HepG2 (cell line): ENCODE results near the gene ZNF384. TPM values are rescaled to one million over a fixed set of nuclear protein-coding genes. Genes with fewer than 3 reads are reported as not detected.

Experiments
- ARNT2 ChIP-seq: sonication (generic); formaldehyde crosslinking; IDR thresholded peaks from 2 replicates; pipeline ENCODE4 v1.8.0; 2022; ENCODE audit warnings: mild to moderate bottlenecking, low read depth, missing genetic modification reagents, moderate library complexity
- CC2D1A ChIP-seq: sonication (generic); formaldehyde crosslinking; IDR thresholded peaks from 2 replicates; pipeline ENCODE4 v1.8.1; 2023; ENCODE audit warnings: mild to moderate bottlenecking, missing genetic modification reagents
- CREB3 ChIP-seq: sonication (generic); formaldehyde crosslinking; IDR thresholded peaks from 2 replicates; pipeline ENCODE4 v1.5.0; 2020; ENCODE audit warnings: missing genetic modification reagents
- FOSL2 ChIP-seq: sonication (generic); formaldehyde crosslinking; IDR thresholded peaks from 2 replicates; pipeline ENCODE4 v1.4.0; 2020; ENCODE audit warnings: missing genetic modification reagents
- HCFC1 ChIP-seq: fragments of 150-350 bp; IDR thresholded peaks from 2 replicates; pipeline ENCODE4 v1.6.1; 2014; ENCODE audit warnings: low read depth, low read length
- IKZF4 ChIP-seq: sonication (generic); formaldehyde crosslinking; IDR thresholded peaks from 2 replicates; pipeline ENCODE4 v1.5.1; 2020; ENCODE audit warnings: borderline replicate concordance, mild to moderate bottlenecking, low read depth, missing genetic modification reagents; ENCODE audit errors: not compliant biosample characterization
- MATR3 ChIP-seq: sonication (generic); formaldehyde crosslinking; IDR thresholded peaks from 2 replicates; pipeline ENCODE4 v1.4.0; 2020; ENCODE audit warnings: missing genetic modification reagents
- NFKBIZ ChIP-seq: IDR thresholded peaks from 2 replicates; pipeline ENCODE4 v1.6.1; 2018; ENCODE audit warnings: missing genetic modification reagents, missing compliant biosample characterization
- NFRKB ChIP-seq: fragments of 450-650 bp; IDR thresholded peaks from 2 replicates; pipeline ENCODE4 v1.6.1; 2017
- NFYC ChIP-seq: IDR thresholded peaks from 2 replicates; pipeline ENCODE4 v1.6.1; 2016; ENCODE audit warnings: missing genetic modification reagents, missing compliant biosample characterization
- NR2F6 ChIP-seq, 2 experiments: IDR thresholded peaks; 2 replicates each; pipeline ENCODE4 v1.6.1; 2016; ENCODE audit warnings: antibody characterized with exemption in 1 of 2, mild to moderate bottlenecking in 1 of 2
- POLR2G ChIP-seq: fragments of 200-400 bp; formaldehyde crosslinking; IDR thresholded peaks from 2 replicates; pipeline ENCODE4 v1.6.1; 2018; ENCODE audit warnings: mild to moderate bottlenecking, low read depth, low read length, moderate library complexity
- SCMH1 ChIP-seq: sonication (generic); formaldehyde crosslinking; IDR thresholded peaks from 2 replicates; pipeline ENCODE4 v1.9.0; 2021; ENCODE audit warnings: missing genetic modification reagents, mild to moderate bottlenecking, borderline replicate concordance
- SIX1 ChIP-seq: sonication (generic); formaldehyde crosslinking; IDR thresholded peaks from 2 replicates; pipeline ENCODE4 v1.4.0; 2020; ENCODE audit warnings: missing genetic modification reagents, borderline replicate concordance
- TAF1 ChIP-seq: sonication (generic); formaldehyde crosslinking; IDR thresholded peaks from 2 replicates; pipeline ENCODE4 v1.4.0; 2020; ENCODE audit warnings: missing genetic modification reagents
- TEAD2 ChIP-seq: sonication (generic); formaldehyde crosslinking; IDR thresholded peaks from 2 replicates; pipeline ENCODE4 v1.9.0; 2021; ENCODE audit warnings: missing genetic modification reagents
- ZKSCAN1 ChIP-seq: fragments of 150-350 bp; IDR thresholded peaks from 2 replicates; pipeline ENCODE4 v1.6.1; 2014; ENCODE audit warnings: low read length
- ZNF274 ChIP-seq: sonication (generic); formaldehyde crosslinking; IDR thresholded peaks from 2 replicates; pipeline ENCODE4 v1.5.1; 2020; ENCODE audit warnings: mild to moderate bottlenecking, missing genetic modification reagents
- ZNF563 ChIP-seq: sonication (generic); formaldehyde crosslinking; IDR thresholded peaks from 2 replicates; pipeline ENCODE4 v1.8.0; 2022; ENCODE audit warnings: mild to moderate bottlenecking, moderate library complexity, missing genetic modification reagents
- ZNF776 ChIP-seq: sonication (generic); formaldehyde crosslinking; IDR thresholded peaks from 2 replicates; pipeline ENCODE4 v1.4.0; 2020; ENCODE audit warnings: mild to moderate bottlenecking, missing genetic modification reagents
- ZXDC ChIP-seq: sonication (generic); formaldehyde crosslinking; IDR thresholded peaks from 2 replicates; pipeline ENCODE4 v1.5.0; 2020; ENCODE audit warnings: mild to moderate bottlenecking, missing genetic modification reagents
- polyA plus RNA-seq, 8 experiments: library from polyadenylated mRNA; depleted of rRNA in 3 of 8; stranded (reverse) in 7 of 8; unstranded in 1 of 8; fragments of >200 nt; fragmentation: Illumina TruSeq in 4 of 8; extraction: Trizol in 4 of 8; gene quantifications; 2 replicates each; pipeline versions ENCODE4 v1.2.1 to v1.2.3, GENCODE V29; 2011 to 2016; ENCODE audit warnings: low read depth in 4 of 8, missing spikeins in 1 of 8, mixed read lengths in 1 of 8; ENCODE audit not compliant: insufficient read depth in 1 of 8
- total RNA-seq, 5 experiments: library from RNA; depleted of rRNA; stranded (reverse); fragments of >200 nt; fragmentation: Illumina TruSeq; extraction: Trizol; gene quantifications; 2 replicates each; pipeline ENCODE4 v1.2.3, GENCODE V29; 2016; ENCODE audit warnings: low read depth in 1 of 5
- TF ChIP-seq, protein P1 (sequence below): sonication (generic); formaldehyde crosslinking; IDR thresholded peaks from 2 replicates; pipeline ENCODE4 v1.4.0; 2020; ENCODE audit warnings: missing genetic modification reagents
- TF ChIP-seq, protein P2 (sequence below): sonication (generic); formaldehyde crosslinking; IDR thresholded peaks from 2 replicates; pipeline ENCODE4 v1.4.0; 2020; ENCODE audit warnings: missing genetic modification reagents, borderline replicate concordance

The ZNF384 gene
- total and polyA plus RNA-seq, 2 of the 13 experiments (the other 11 are each of a cell fraction or from before 2014, with no cell fraction given), result 23.6 to 55.3 TPM

- TF ChIP-seq ZNF776 (no peak), ZNF274 (CRISPR knock-in tag) (peak; percentile 68; the same call in 1 of the 2 replicates), ARNT2 (CRISPR knock-in tag) (no peak), IKZF4 (CRISPR knock-in tag) (no peak), TAF1 (CRISPR knock-in tag) (no peak; the same call in 1 of the 2 replicates), ZKSCAN1 (no peak), NFRKB (peak; percentile 51; the same call in 1 of the 2 replicates), POLR2G (peak; percentile 79), CREB3 (CRISPR knock-in tag) (no peak), HCFC1 (peak; percentile 94), MATR3 (CRISPR knock-in tag) (no peak), CC2D1A (CRISPR knock-in tag) (no peak), SIX1 (CRISPR knock-in tag) (peak; percentile 52; the same call in 1 of the 2 replicates), ZXDC (CRISPR knock-in tag) (peak; percentile 14; the same call in 1 of the 2 replicates), NFKBIZ (no peak; the same call in 1 of the 2 replicates), TEAD2 (CRISPR knock-in tag) (no peak), SCMH1 (CRISPR knock-in tag) (no peak), NFYC (CRISPR knock-in tag) (peak; percentile 53), NR2F6 (IDR thresholded peaks at IDR 0.05) (no peak), NR2F6 (CRISPR knock-in tag; IDR thresholded peaks at IDR 0.05) (no peak), ZNF563 (CRISPR knock-in tag) (no peak), FOSL2 (CRISPR knock-in tag) (peak; percentile 66)
- TF ChIP-seq, protein P1, sequence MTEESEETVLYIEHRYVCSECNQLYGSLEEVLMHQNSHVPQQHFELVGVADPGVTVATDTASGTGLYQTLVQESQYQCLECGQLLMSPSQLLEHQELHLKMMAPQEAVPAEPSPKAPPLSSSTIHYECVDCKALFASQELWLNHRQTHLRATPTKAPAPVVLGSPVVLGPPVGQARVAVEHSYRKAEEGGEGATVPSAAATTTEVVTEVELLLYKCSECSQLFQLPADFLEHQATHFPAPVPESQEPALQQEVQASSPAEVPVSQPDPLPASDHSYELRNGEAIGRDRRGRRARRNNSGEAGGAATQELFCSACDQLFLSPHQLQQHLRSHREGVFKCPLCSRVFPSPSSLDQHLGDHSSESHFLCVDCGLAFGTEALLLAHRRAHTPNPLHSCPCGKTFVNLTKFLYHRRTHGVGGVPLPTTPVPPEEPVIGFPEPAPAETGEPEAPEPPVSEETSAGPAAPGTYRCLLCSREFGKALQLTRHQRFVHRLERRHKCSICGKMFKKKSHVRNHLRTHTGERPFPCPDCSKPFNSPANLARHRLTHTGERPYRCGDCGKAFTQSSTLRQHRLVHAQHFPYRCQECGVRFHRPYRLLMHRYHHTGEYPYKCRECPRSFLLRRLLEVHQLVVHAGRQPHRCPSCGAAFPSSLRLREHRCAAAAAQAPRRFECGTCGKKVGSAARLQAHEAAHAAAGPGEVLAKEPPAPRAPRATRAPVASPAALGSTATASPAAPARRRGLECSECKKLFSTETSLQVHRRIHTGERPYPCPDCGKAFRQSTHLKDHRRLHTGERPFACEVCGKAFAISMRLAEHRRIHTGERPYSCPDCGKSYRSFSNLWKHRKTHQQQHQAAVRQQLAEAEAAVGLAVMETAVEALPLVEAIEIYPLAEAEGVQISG, result peak; percentile 98
- TF ChIP-seq, protein P2, sequence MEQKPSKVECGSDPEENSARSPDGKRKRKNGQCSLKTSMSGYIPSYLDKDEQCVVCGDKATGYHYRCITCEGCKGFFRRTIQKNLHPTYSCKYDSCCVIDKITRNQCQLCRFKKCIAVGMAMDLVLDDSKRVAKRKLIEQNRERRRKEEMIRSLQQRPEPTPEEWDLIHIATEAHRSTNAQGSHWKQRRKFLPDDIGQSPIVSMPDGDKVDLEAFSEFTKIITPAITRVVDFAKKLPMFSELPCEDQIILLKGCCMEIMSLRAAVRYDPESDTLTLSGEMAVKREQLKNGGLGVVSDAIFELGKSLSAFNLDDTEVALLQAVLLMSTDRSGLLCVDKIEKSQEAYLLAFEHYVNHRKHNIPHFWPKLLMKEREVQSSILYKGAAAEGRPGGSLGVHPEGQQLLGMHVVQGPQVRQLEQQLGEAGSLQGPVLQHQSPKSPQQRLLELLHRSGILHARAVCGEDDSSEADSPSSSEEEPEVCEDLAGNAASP (CRISPR knock-in tag), result no peak
Measured at GRCh38 chr12:6662906-6663742, 26.1 kb downstream of the ZNF384 start, which contains the start of gene ING4 (continued).
